Activated T-helper 1 cell treated with anti-CD3 and anti-CD28 coated beads, Interleukin-12 subunit alpha, Interleukin-12 subunit beta, Interleukin-2, Interleukin-4 antibody, amounts not matched to agents 30 ng/mL and 10 ng/mL and 1 ng/mL, durations not matched to agents 14 hours and 24 hours and 36 hours (primary cell): ENCODE data around the gene ETV3. TPM values are rescaled to one million over a fixed set of nuclear protein-coding genes. Genes with fewer than 3 reads are reported as not detected.

Experiments used
- DNase-seq: peaks from one replicate; pipeline ENCODE4 v3.0.0; 2021; ENCODE audit warnings: low spot score
- H3K27ac Mint-ChIP-seq: one replicate; pipeline ENCODE4 v1.8.0; 2021; ENCODE audit warnings: mild to moderate bottlenecking, mixed read lengths
- H3K27me3 Mint-ChIP-seq: one replicate; pipeline ENCODE4 v1.8.0; 2022; ENCODE audit warnings: mild to moderate bottlenecking, moderate library complexity, mixed read lengths; ENCODE audit not compliant: insufficient read depth
- H3K36me3 Mint-ChIP-seq: one replicate; pipeline ENCODE4 v1.8.0; 2021; ENCODE audit warnings: low read depth, mixed read lengths
- H3K4me1 Mint-ChIP-seq: one replicate; pipeline ENCODE4 v1.8.0; 2021; ENCODE audit warnings: low read depth, mixed read lengths
- H3K4me3 Mint-ChIP-seq: one replicate; pipeline ENCODE4 v1.8.0; 2021; ENCODE audit warnings: mild to moderate bottlenecking, moderate library complexity, mixed read lengths
- H3K9me3 Mint-ChIP-seq: one replicate; pipeline ENCODE4 v1.8.0; 2021; ENCODE audit warnings: mixed read lengths
- intact Hi-C: fragments of 100-400 bp; cut with micrococcal nuclease; formaldehyde crosslinking; loops from one replicate; pipeline ENCODE4 v1.15.1; 2024
- total RNA-seq: library from RNA; stranded (reverse); gene quantifications from 2 replicates; pipeline ENCODE4 v1.2.3, GENCODE V29; 2022

Gene ETV3
- total RNA-seq, 1 donor from 2014 or later = 51.3 TPM

DNA sequence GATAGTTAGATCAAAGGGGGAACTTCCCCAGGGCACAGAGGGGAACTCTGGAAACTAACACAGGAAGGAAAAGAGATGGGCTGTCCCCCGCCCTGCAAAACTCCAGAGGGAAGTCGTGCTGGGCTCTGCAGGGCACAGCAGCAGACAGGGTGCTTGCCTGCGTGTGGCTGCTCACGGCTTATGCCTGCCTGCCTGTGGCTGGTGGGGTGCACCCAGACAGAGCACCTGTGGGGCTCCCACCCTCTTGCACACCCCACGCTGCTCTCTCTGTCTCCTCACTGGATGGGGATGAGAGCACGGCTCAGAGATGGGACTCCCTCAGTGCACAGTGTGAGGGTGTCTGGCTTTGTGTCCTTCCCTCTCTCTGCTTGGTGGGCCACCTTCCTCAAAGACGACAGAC lies 25.1 kb downstream of the ETV3 start:
- H3K9me3 Mint-ChIP-seq = no peaks in the 10 kb centered on the region
- peaks cover 16% of the 10 kb centered on the region for H3K4me1 Mint-ChIP-seq
- no peak for DNase-seq
- H3K36me3 Mint-ChIP-seq = no peaks in the 10 kb centered on the region
- intact Hi-C loops = no loop called here
- no peak overlapping the region for H3K27ac Mint-ChIP-seq
- H3K4me3 Mint-ChIP-seq = no peak overlapping the region
- H3K27me3 Mint-ChIP-seq = peaks cover 16% of the 10 kb centered on the region

DNA sequence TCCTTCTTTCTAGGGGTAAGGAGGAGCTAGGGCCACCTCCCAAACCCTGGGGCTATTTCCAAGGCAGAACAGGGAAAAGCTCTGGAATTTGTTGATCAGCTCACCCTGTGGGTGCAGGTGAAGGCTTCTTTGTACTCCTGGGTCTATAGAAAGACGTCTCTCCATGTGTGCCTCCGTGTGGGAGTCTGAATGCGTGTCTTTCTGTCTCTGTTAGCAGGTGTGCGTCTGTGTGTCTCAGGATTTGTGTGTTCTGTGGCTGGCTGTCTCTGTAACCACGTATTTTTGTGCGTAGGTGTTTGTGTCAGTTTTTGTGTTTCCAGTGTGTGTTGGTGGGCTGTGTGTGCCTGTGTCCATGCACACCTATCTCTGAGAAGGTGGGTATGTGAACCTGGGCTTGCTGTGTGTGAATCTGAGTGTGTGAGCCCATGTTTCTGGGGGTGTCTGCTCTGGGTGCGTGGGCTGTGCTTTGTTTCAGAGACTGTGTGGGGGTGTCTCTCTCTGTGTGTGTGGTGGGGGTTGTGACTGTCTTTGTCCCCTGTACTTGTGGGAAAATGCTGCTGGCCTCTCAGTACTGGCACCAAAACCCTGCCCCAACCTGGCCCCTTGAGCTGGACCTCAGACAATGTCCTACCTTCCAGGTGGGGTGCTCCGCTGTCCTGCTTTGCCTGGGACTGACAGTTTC lies 25.9 kb downstream of the ETV3 start:
- Mint-ChIP-seq H3K4me1 (peaks cover 15% of the 10 kb centered on the region), H3K36me3 (no peaks in the 10 kb centered on the region), H3K4me3 (no peak overlapping the region), H3K27me3 (peaks cover 23% of the 10 kb centered on the region), H3K27ac (peak overlapping the region; percentile 82), H3K9me3 (no peaks in the 10 kb centered on the region)
- no peak for DNase-seq
- intact Hi-C loops = no loop called here

- Mint-ChIP-seq H3K27me3 (peaks cover 28% of the 10 kb centered on the region), H3K4me3 (no peak overlapping the region), H3K9me3 (no peaks in the 10 kb centered on the region), H3K36me3 (no peaks in the 10 kb centered on the region), H3K4me1 (peaks cover 17% of the 10 kb centered on the region), H3K27ac (no peak overlapping the region)
- intact Hi-C loops = no loop called here
- DNase-seq = no peak
These were observed 26.6 kb downstream of the ETV3 start for GRCh38 chr1:157111396-157112165.

- no peaks in the 10 kb centered on the region for H3K36me3 Mint-ChIP-seq
- H3K4me1 Mint-ChIP-seq = peaks cover 25% of the 10 kb centered on the region
- intact Hi-C loops = no loop called here
- H3K4me3 Mint-ChIP-seq = no peak overlapping the region
- peaks cover 33% of the 10 kb centered on the region for H3K27me3 Mint-ChIP-seq
- no peak overlapping the region for H3K27ac Mint-ChIP-seq
- DNase-seq = no peak
- no peaks in the 10 kb centered on the region for H3K9me3 Mint-ChIP-seq
These were observed 27.5 kb downstream of the ETV3 start for GRCh38 chr1:157110686-157111085.

- Mint-ChIP-seq H3K36me3 (no peaks in the 10 kb centered on the region), H3K4me3 (no peak overlapping the region), H3K9me3 (no peaks in the 10 kb centered on the region), H3K4me1 (peaks cover 31% of the 10 kb centered on the region), H3K27me3 (peaks cover 36% of the 10 kb centered on the region), H3K27ac (no peak overlapping the region)
- no peak for DNase-seq
- intact Hi-C loops = no loop called here
These were observed 28.2 kb downstream of the ETV3 start for GRCh38 chr1:157110003-157110402.

- Mint-ChIP-seq H3K4me3 (no peak overlapping the region), H3K27ac (no peak overlapping the region), H3K4me1 (peaks cover 37% of the 10 kb centered on the region), H3K36me3 (peaks cover 3% of the 10 kb centered on the region), H3K27me3 (peaks cover 38% of the 10 kb centered on the region), H3K9me3 (no peaks in the 10 kb centered on the region)
- DNase-seq = no peak
- intact Hi-C loops = no loop called here
These were observed 29.7 kb downstream of the ETV3 start for GRCh38 chr1:157108448-157108847.

DNA sequence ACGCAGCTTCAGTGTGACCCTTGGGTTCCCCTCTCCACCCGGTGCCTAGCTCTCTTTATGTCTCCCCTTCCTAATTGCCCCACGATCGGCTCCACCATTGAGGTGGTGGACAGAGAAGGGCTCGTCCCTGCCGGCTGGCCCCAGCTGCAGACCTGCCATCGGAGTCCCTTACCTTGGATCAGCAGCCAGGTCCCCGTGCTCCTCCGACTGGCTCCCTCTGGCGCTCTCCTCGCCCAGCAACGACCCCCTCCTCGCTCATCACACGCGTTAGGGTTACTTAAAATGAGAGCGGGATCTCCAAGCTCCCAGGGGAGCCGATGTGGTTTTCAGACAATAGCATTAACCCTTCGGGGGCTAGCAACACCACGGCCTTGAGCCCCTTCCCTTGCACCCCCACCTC lies 30.5 kb downstream of the ETV3 start:
- Mint-ChIP-seq H3K4me1 (peaks cover 37% of the 10 kb centered on the region), H3K4me3 (no peak overlapping the region), H3K36me3 (peaks cover 3% of the 10 kb centered on the region), H3K27ac (no peak overlapping the region), H3K9me3 (no peaks in the 10 kb centered on the region), H3K27me3 (peaks cover 40% of the 10 kb centered on the region)
- DNase-seq = no peak
- intact Hi-C loops = no loop called here

- Mint-ChIP-seq H3K27ac (peak overlapping the region; percentile 41), H3K27me3 (peaks cover 37% of the 10 kb centered on the region), H3K36me3 (peaks cover 3% of the 10 kb centered on the region), H3K4me1 (peaks cover 32% of the 10 kb centered on the region), H3K9me3 (no peaks in the 10 kb centered on the region), H3K4me3 (no peak overlapping the region)
- intact Hi-C loops = no loop called here
- DNase-seq = no peak
These were observed 31.4 kb downstream of the ETV3 start for GRCh38 chr1:157106813-157107189.

GRCh38 chr1:157105988-157106812 lies 32.0 kb downstream of the ETV3 start:
- H3K27ac Mint-ChIP-seq = peak overlapping the region; percentile 47
- peaks cover 34% of the 10 kb centered on the region for H3K27me3 Mint-ChIP-seq
- intact Hi-C loops = no loop called here
- peaks cover 32% of the 10 kb centered on the region for H3K4me1 Mint-ChIP-seq
- H3K4me3 Mint-ChIP-seq = peak overlapping the region; percentile 19
- peak; percentile 28 for DNase-seq
- no peaks in the 10 kb centered on the region for H3K9me3 Mint-ChIP-seq
- H3K36me3 Mint-ChIP-seq = peaks cover 3% of the 10 kb centered on the region

DNA sequence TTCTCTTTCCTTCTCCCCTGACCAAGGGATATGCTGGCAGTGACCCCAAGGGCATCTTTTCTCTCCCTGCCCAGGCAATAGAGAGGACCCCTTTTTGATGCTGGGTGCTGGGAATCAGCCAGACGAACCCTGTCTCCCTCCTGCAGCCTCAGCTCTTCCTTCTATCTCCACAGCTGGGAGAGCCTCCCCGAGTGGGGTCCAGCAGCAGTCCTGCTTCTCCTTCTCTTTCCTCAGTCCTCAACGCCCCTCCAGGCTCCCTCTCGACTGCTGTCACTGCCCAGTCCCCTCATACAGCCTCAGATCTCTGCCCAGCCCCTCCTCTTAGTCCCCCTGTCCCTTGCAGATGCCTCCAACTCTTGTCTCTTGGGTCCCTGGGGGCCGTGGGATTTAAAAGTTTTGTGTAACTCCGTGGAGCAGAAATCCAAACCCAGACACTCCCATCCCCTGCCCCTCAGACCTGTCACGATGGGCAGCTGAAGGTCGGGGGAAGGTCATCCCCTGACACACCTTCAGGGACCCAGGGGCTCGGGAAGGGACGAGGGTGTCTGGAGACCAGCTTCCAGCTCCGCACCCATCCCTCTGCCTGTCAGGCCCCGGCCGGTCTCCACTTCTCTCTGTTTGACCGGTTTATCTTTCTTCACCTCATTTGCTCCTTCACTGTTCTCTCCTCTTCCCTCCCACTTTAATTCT lies 32.8 kb downstream of the ETV3 start:
- no peak overlapping the region for H3K27ac Mint-ChIP-seq
- peaks cover 32% of the 10 kb centered on the region for H3K4me1 Mint-ChIP-seq
- H3K4me3 Mint-ChIP-seq = no peak overlapping the region
- H3K27me3 Mint-ChIP-seq = peaks cover 33% of the 10 kb centered on the region
- H3K36me3 Mint-ChIP-seq = peaks cover 3% of the 10 kb centered on the region
- DNase-seq = no peak
- intact Hi-C loops = no loop called here
- no peaks in the 10 kb centered on the region for H3K9me3 Mint-ChIP-seq

- Mint-ChIP-seq H3K36me3 (peaks cover 3% of the 10 kb centered on the region), H3K9me3 (no peaks in the 10 kb centered on the region), H3K4me3 (no peak overlapping the region), H3K4me1 (peaks cover 32% of the 10 kb centered on the region), H3K27ac (no peak overlapping the region), H3K27me3 (peaks cover 31% of the 10 kb centered on the region)
- intact Hi-C loops = no loop called here
- no peak for DNase-seq
These were observed 33.4 kb downstream of the ETV3 start for GRCh38 chr1:157104598-157105293.

DNA sequence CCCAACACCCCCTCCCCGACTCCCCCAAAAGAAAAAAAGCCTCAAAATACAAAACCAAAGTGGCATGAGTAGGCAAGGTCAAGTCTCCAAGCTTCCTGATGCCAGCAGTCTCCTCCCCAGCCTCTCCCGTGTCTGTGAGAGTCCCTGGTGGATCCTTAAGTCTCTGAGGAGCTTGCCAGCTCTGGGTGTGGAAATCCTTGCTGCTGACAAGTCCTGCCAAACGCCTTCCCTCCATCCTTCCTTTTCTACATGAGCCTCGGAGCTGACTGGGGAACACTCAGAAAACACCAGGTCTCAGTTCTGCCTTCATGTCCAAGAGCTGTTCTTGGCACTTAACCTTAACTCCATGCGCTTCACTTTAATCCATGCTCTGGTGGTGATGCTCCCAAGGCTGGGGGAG lies 34.9 kb downstream of the ETV3 start:
- peaks cover 32% of the 10 kb centered on the region for H3K4me1 Mint-ChIP-seq
- peaks cover 31% of the 10 kb centered on the region for H3K27me3 Mint-ChIP-seq
- H3K36me3 Mint-ChIP-seq = peaks cover 3% of the 10 kb centered on the region
- intact Hi-C loops = no loop called here
- no peak overlapping the region for H3K27ac Mint-ChIP-seq
- no peak for DNase-seq
- no peaks in the 10 kb centered on the region for H3K9me3 Mint-ChIP-seq
- no peak overlapping the region for H3K4me3 Mint-ChIP-seq
